Calu3 (cell line): Measurements from ENCODE around the gene TTC33. TPM values are rescaled to one million over a fixed set of nuclear protein-coding genes. Genes with fewer than 3 reads are reported as not detected.

Experiments
- BruUV-seq: library from RNA; stranded (reverse); fragments of 400-500 nt; replicated peaks from 2 replicates; lab custom pipeline; 2021; lab: Mats Ljungman, UMichigan
- CTCF ChIA-PET: fragments of 300-600 bp; sonication (Branson Sonifier 250); formaldehyde crosslinking; loops from one replicate; lab custom pipeline; 2022; ENCODE audit warnings: antibody characterized with exemption; lab: Charles Lee
- DNase-seq: peaks from one replicate; pipeline ENCODE4 v3.0.0; 2022
- H3K27ac Mint-ChIP-seq: one replicate; pipeline ENCODE4 v1.8.0; 2022; ENCODE audit warnings: mixed read lengths; ENCODE audit not compliant: unreplicated experiment
- H3K27me3 Mint-ChIP-seq: one replicate; pipeline ENCODE4 v1.8.0; 2022; ENCODE audit warnings: mixed read lengths; ENCODE audit not compliant: unreplicated experiment
- H3K36me3 Mint-ChIP-seq: one replicate; pipeline ENCODE4 v1.8.0; 2022; ENCODE audit warnings: mild to moderate bottlenecking, moderate library complexity, mixed read lengths; ENCODE audit not compliant: insufficient read depth, unreplicated experiment
- H3K4me1 Mint-ChIP-seq: one replicate; pipeline ENCODE4 v1.8.0; 2022; ENCODE audit warnings: mild to moderate bottlenecking, low read depth, mixed read lengths; ENCODE audit not compliant: unreplicated experiment
- H3K4me3 Mint-ChIP-seq: one replicate; pipeline ENCODE4 v1.8.0; 2022; ENCODE audit warnings: mild to moderate bottlenecking, low read depth, moderate library complexity, mixed read lengths; ENCODE audit not compliant: unreplicated experiment
- H3K9me3 Mint-ChIP-seq: one replicate; pipeline ENCODE4 v1.8.0; 2022; ENCODE audit warnings: low read depth, mixed read lengths; ENCODE audit not compliant: unreplicated experiment
- CTCF ChIP-seq: fragments of 200-600 bp; IDR thresholded peaks from one replicate; pipeline ENCODE4 v1.8.0; 2022; ENCODE audit warnings: antibody characterized with exemption; ENCODE audit not compliant: unreplicated experiment
- intact Hi-C: fragments of 100-400 bp; cut with micrococcal nuclease; formaldehyde crosslinking; loops from one replicate; pipeline ENCODE4 v1.10.0; 2022; ENCODE audit not compliant: unreplicated experiment
- total RNA-seq: library from RNA; stranded (reverse); gene quantifications from 2 replicates; pipeline ENCODE4 v1.2.3, GENCODE V29; 2022

TTC33 gene
- total RNA-seq, 1 experiment from 2014 or later, result 11.3 TPM

- no peaks in the 10 kb centered on the region for H3K27me3 Mint-ChIP-seq
- no peak overlapping the region for H3K27ac Mint-ChIP-seq
- H3K36me3 Mint-ChIP-seq, result peaks cover 31% of the 10 kb centered on the region
- peaks cover 53% of the 10 kb centered on the region for H3K4me1 Mint-ChIP-seq
- DNase-seq, result no peak
- intact Hi-C loops, result no loop called here
- no peak overlapping the region for H3K4me3 Mint-ChIP-seq
- CTCF ChIA-PET, result no interaction called here
- H3K9me3 Mint-ChIP-seq, result no peaks in the 10 kb centered on the region
- no TSS peak for BruUV-seq
- no peak for TF ChIP-seq CTCF
These were observed 24.4 kb upstream of the TTC33 start for GRCh38 chr5:40780199-40780598.

DNA sequence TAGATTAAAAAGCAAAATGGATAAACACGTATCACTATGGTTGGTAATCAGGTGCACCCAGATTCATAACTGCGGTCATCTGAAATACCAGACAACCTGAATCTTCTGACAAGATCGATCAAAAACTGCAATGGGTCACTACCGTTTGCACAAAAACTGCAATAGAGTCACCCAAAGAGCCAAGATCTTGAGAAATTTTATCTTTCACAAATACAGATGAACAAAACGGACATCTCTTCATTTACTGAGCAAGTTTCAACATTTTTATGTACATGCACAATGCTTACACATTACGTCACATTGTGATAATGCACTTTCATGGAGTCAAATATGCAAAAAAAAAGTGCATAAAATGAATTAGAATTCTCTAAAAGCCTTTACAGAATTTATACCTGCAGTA, 23.8 kb upstream of the TTC33 start:
- CTCF ChIA-PET, result no interaction called here
- H3K27me3 Mint-ChIP-seq, result no peaks in the 10 kb centered on the region
- TF ChIP-seq CTCF, result no peak
- no peaks in the 10 kb centered on the region for H3K9me3 Mint-ChIP-seq
- no peak overlapping the region for H3K4me3 Mint-ChIP-seq
- no TSS peak for BruUV-seq
- no peak for DNase-seq
- peaks cover 31% of the 10 kb centered on the region for H3K36me3 Mint-ChIP-seq
- H3K27ac Mint-ChIP-seq, result no peak overlapping the region
- intact Hi-C loops, result loop anchor here (5.0 kb wide), 1 partner anchor 63 kb away; the partner anchor contains the start of gene CARD6
- peaks cover 53% of the 10 kb centered on the region for H3K4me1 Mint-ChIP-seq

GRCh38 chr5:40778133-40778532, 22.4 kb upstream of the TTC33 start:
- Mint-ChIP-seq H3K4me1 (peaks cover 43% of the 10 kb centered on the region), H3K27me3 (no peaks in the 10 kb centered on the region), H3K36me3 (peaks cover 25% of the 10 kb centered on the region), H3K9me3 (no peaks in the 10 kb centered on the region), H3K4me3 (no peak overlapping the region), H3K27ac (no peak overlapping the region)
- no peak for TF ChIP-seq CTCF
- BruUV-seq, result no TSS peak
- DNase-seq, result no peak
- intact Hi-C loops, result loop anchor here (5.0 kb wide), 1 partner anchor 64 kb away; the partner anchor contains the start of gene CARD6
- CTCF ChIA-PET, result no interaction called here

GRCh38 chr5:40776658-40776977, 20.9 kb upstream of the TTC33 start:
- no peak for TF ChIP-seq CTCF
- H3K9me3 Mint-ChIP-seq, result no peaks in the 10 kb centered on the region
- BruUV-seq, result no TSS peak
- H3K27me3 Mint-ChIP-seq, result no peaks in the 10 kb centered on the region
- no peak for DNase-seq
- intact Hi-C loops, result loop anchor here (1.0 to 5.0 kb wide), 2 partner anchors 8 to 66 kb away; partner anchors contain the start of gene CARD6
- H3K36me3 Mint-ChIP-seq, result peaks cover 25% of the 10 kb centered on the region
- H3K4me3 Mint-ChIP-seq, result peak overlapping the region; percentile 48
- CTCF ChIA-PET, result interaction anchor here (0.6 kb wide), 1 partner anchor 87 kb away, joined by 3 read pairs; no protein-coding TSS in a partner anchor
- peak overlapping the region; percentile 63 for H3K27ac Mint-ChIP-seq
- peaks cover 33% of the 10 kb centered on the region for H3K4me1 Mint-ChIP-seq
